HTR-8/SVneo (cell line): ENCODE results near the gene ARSK.

Experiments used
- DNase-seq: peaks from one replicate; pipeline ENCODE4 v3.0.0; 2011; ENCODE audit warnings: low spot score, mixed read lengths; ENCODE audit not compliant: insufficient read length
- FAIRE-seq: peaks from 2 replicates; lab custom pipeline; 2011; peaks lifted over from hg19 to GRCh38; lab: Jason Lieb, UNC

Gene ARSK

DNA sequence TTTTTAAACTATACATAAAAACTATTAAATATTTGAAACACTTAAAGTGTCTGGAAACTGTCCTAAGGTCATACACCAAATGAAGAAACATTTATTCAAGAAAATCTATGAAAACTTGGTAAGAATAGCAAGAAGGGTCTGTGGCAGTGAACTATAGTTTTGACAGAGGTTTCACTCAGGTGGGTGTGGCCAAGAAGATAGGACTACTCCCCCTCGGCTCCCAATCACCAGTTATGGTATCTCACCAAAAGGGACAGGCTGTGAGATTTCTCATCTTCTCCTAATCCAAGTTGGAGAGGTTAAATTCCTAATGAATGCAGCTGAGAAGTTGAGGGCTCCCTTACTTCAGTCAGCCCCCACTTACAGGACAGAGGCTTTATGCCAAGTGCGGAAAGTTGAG, 2.9 kb downstream of the ARSK start:
- DNase-seq (no peak), FAIRE-seq (no peak)

- FAIRE-seq (no peak), DNase-seq (no peak)
Observed at GRCh38 chr5:95562282-95562681, 7.4 kb downstream of the ARSK start.

GRCh38 chr5:95563367-95563766, 8.5 kb downstream of the ARSK start:
- FAIRE-seq (no peak), DNase-seq (no peak)

DNA sequence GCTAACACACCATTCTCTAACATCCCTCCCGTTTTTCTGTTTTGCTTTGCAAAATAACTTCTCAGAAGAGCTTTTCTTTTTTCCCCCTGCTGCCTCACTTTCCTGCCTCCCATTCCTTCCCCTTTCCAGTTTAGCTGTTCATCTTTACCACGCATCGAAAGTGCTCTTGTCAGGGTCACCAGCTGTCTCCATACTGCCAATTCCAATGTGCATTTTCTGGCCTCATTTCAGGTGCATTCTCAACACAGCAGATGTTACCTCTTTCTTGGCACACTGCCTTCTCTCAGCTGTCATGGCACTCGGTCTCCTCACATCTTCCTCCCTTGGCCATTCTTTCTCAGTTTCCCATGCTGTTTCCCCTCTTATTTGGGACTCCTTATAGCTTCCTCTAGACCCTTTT, 9.5 kb downstream of the ARSK start:
- FAIRE-seq (no peak), DNase-seq (no peak)

- DNase-seq, result no peak
- no peak for FAIRE-seq
Observed at GRCh38 chr5:95565280-95565920, 10.5 kb downstream of the ARSK start.

DNA sequence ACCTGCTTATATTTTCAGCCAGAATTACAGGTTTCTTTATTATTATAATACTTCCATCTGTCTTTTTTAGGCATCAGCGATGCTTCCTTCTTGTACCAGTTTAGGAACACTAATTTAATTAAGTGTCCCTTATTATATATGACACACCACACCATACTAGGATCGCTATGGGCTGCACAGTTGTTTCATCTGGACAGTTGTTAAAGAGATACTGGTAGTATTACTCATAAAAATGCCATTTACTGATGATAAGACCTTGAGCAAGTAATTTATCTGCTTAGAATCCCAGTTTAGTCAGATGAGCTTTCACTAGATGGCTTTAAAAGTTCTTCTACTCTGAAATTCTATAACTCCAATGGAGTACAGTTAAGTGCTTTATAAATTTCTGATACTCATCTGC, 17.1 kb downstream of the ARSK start:
- FAIRE-seq, result no peak
- no peak for DNase-seq

DNA sequence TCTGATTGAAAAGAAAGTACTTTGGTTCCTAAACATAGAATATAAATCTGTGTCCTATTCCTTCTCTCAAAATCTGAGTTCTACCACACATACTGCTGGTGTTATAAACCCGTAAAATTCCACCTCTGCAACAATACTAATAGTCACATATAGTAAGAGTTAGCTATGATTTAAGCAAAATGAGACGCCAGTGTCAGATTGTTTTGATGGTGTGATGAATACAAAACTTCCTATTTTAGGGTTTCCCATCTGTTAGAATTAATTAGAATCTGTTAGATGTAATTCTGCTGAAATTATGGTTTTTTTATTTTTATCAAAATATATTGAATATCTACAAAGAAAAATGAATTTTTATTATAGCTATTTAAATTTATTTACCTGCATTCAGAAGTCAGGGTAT, 26.7 kb downstream of the ARSK start:
- FAIRE-seq, result no peak
- DNase-seq, result no peak

DNA sequence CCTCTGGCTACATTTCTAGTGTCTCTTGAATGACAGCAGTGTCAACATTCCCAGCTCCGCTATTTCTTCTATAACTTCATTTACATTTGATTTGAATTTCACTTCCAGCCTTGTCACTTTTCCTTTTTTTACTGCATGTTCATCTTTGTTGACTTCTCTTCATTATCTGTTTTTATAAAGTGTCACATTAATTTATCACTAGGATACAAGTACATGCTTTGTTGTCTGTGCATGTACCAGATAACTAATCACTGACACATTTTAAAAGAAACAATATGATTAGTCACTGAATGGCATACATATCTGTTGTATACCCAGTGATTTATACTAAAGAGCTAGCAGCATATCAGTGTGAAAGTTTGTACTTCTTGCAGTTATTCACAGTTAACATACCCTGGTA, 29.1 kb downstream of the ARSK start:
- FAIRE-seq, result no peak

DNA sequence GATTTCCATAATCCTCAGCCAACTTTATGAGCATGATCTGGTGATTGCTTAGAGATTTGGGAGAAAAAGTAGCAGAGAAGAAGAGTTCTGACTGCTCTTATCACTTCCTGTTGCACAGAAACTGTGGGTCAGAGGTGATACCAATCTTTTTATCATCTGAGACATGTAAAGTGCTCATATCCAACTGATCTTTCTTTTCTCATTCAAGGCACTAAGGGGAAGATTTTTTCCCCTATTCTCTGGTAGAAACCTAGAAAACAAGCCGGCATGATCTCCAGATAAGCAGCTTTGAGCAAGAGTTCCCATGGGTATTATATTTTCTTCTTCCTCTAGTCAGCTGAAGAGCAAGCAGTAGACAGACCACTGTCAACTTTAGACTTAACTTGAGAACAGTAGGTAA, 36.0 kb downstream of the ARSK start:
- DNase-seq (no peak), FAIRE-seq (no peak)

More for the DNA sequence above, 29.1 kb downstream of the ARSK start:
- no peak for DNase-seq

- peak; percentile 28 for DNase-seq
- no peak for FAIRE-seq
Observed at GRCh38 chr5:95591490-95591901, 36.6 kb downstream of the ARSK start.

GRCh38 chr5:95595289-95595931, 40.5 kb downstream of the ARSK start:
- FAIRE-seq, result no peak
- no peak for DNase-seq

DNA sequence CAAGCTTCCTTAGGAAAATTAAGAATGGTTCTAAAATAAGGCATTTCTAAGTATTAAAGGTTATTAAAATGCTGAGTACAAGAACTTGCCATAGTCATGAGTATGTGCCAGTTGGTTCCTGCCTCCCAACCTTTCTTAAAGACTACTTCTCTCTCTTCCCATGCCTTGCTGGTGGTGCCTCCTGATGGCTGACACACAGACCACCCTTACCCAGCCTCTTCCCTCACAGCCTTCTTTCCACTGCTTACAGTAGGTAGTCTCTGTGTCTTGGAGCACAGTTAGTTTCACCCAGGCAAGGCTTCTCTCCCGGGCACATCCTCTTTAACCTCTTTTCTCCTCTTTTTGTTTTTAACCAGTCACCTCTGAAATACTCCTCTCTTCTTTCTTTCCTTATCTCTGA, 44.4 kb downstream of the ARSK start:
- DNase-seq (no peak), FAIRE-seq (no peak)

DNA sequence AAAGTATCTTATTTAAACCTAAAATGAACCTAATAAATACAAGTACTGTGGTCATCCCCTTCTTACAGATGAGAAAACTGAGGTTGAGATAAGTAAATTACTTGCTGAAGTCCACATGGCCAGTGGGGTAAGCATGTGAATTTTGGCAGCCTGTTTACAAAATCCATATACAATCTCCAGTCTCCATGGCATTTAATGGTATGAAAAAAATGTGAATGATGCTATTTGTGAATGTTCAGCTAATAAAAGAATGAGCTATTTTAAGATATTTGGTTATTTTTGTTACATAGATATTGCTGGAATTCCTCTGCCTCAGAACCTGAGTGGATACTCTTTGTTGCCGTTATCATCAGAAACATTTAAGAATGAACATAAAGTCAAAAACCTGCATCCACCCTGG, 45.7 kb downstream of the ARSK start:
- DNase-seq (no peak), FAIRE-seq (no peak)

- DNase-seq (no peak), FAIRE-seq (no peak)
Observed at GRCh38 chr5:95605786-95606185, 50.9 kb downstream of the ARSK start.

- DNase-seq, result no peak
- FAIRE-seq, result no peak
Observed at GRCh38 chr5:95606419-95606818, 51.5 kb downstream of the ARSK start.

GRCh38 chr5:95609711-95610110, 54.8 kb downstream of the ARSK start:
- FAIRE-seq (no peak), DNase-seq (no peak)

- no peak for FAIRE-seq
- DNase-seq, result no peak
Observed at GRCh38 chr5:95610546-95610945, 55.6 kb downstream of the ARSK start.

DNA sequence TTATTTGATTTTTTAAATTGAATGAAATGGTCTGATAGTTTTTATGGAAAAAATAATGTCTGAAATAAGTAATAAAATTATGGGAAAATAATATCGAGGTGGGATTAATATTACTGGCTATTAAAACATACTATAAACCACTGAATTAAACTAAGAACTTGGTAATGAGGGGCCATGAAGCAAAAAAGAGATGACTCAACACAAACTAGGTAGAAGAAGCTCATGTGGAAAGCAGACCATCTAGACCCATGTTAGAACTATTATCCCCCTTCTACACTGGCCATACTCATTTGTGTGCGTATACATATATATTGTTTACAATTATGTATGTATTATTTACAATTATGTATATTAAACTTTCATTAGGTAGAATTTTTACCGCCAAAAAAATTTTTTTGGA, 56.5 kb downstream of the ARSK start:
- DNase-seq (no peak), FAIRE-seq (no peak)

DNA sequence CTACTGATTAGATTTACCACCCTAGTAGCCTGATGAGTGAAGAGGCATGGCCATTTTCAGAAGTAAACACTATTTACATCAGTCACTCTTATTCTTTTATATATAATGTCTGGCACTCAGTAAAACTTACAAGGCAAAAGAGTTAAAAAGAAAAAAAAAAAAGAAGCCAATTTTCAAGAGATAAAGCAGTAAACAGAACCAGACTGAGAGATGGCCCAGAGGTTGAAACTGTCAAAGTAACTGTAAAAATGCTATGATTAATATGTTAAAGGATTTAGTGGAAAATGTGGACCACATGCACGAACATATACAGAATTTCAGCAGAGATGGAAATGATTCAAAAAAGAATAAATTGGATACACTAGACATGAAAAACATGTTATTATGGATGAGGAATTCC, 58.6 kb downstream of the ARSK start:
- FAIRE-seq, result no peak

DNA sequence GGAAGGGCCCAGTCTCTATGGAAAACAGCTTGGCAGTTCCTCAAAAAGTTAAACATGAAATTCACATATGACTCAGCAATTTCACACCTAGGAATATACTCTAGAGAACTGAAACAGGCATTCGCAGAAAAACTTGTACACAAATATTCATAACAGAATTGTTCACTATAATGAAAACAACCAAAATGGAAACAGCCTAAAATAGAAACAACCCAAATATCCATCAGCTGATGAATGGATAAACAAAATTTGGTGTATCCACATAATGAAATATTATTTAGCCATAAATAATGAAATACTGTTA, 60.2 kb downstream of the ARSK start:
- no peak for FAIRE-seq
- no peak for DNase-seq

More for the DNA sequence above, 58.6 kb downstream of the ARSK start:
- DNase-seq, result no peak

GRCh38 chr5:95617057-95617456, 62.2 kb downstream of the ARSK start:
- DNase-seq (peak; percentile 47), FAIRE-seq (no peak)

- no peak for DNase-seq
- no peak for FAIRE-seq
Observed at GRCh38 chr5:95619096-95619495, 64.2 kb downstream of the ARSK start.
